IMR-90 (cell line): ENCODE results near the gene RANGRF. TPM values are rescaled to one million over a fixed set of nuclear protein-coding genes. Genes with fewer than 3 reads are reported as not detected.

Source experiments
- ATAC-seq: fragments of 200-7000 bp; cut with Tn5 transposase; 2 replicates; pipeline ENCODE4 v1.9.1; 2020; ENCODE audit warnings: low read depth, mild to moderate bottlenecking, moderate library complexity
- BruUV-seq: library from RNA; stranded (reverse); fragments of 400-500 nt; replicated peaks from 2 replicates; lab custom pipeline; 2021; lab: Mats Ljungman, UMichigan
- CTCF ChIA-PET: fragments of 300-600 bp; formaldehyde crosslinking; extraction: SDS; loops from one replicate; lab custom pipeline; 2021; ENCODE audit warnings: antibody characterized with exemption; lab: Yijun Ruan, JAX
- POLR2A ChIA-PET: fragments of 300-600 bp; sonication (Branson Sonifier 250); formaldehyde crosslinking; loops from one replicate; lab custom pipeline; 2022; ENCODE audit warnings: antibody characterized with exemption; ENCODE audit not compliant: unreplicated experiment; lab: Charles Lee
- DNase-seq: peaks from one replicate; pipeline ENCODE4 v3.0.0; 2013
- H2AFZ ChIP-seq: replicated peaks from 2 replicates; pipeline ENCODE3; 2013; ENCODE audit warnings: low read length, mild to moderate bottlenecking; ENCODE audit not compliant: poor library complexity
- H2AK5ac ChIP-seq: 2 replicates; pipeline ENCODE4 v1.6.1; 2013; ENCODE audit warnings: low read depth, low read length, inconsistent platforms
- H2AK9ac ChIP-seq: replicated peaks from 2 replicates; pipeline ENCODE3; 2013; ENCODE audit warnings: mild to moderate bottlenecking, low read depth, low read length, moderate library complexity; ENCODE audit not compliant: poor library complexity
- H2BK120ac ChIP-seq: 2 replicates; pipeline ENCODE4 v1.6.1; 2013; ENCODE audit warnings: low read depth, low read length, inconsistent platforms
- H2BK15ac ChIP-seq: 3 replicates; pipeline ENCODE4 v1.6.1; 2013; ENCODE audit warnings: low read depth, low read length, inconsistent platforms
- H2BK20ac ChIP-seq: 2 replicates; pipeline ENCODE4 v1.6.1; 2013; ENCODE audit warnings: low read depth, mild to moderate bottlenecking, inconsistent platforms, low read length, moderate library complexity
- H2BK5ac ChIP-seq: 2 replicates; pipeline ENCODE4 v1.6.1; 2013; ENCODE audit warnings: mild to moderate bottlenecking, low read depth, low read length, inconsistent platforms; ENCODE audit not compliant: poor library complexity, severe bottlenecking
- H3K14ac ChIP-seq: replicated peaks from 2 replicates; pipeline ENCODE4 v1.6.1; 2013; ENCODE audit warnings: low read depth, low read length, inconsistent platforms
- H3K18ac ChIP-seq: 2 replicates; pipeline ENCODE4 v1.6.1; 2013; ENCODE audit warnings: low read depth, low read length, control low read depth
- H3K23ac ChIP-seq: 2 replicates; pipeline ENCODE4 v1.6.1; 2013; ENCODE audit warnings: low read depth, low read length, inconsistent platforms
- H3K27ac ChIP-seq: 2 replicates; pipeline ENCODE4 v1.5.1; 2013; ENCODE audit warnings: mild to moderate bottlenecking, control low read depth, low read length; ENCODE audit not compliant: insufficient read depth
- H3K27me3 ChIP-seq: 2 replicates; pipeline ENCODE4 v1.6.1; 2013; ENCODE audit warnings: low read length; ENCODE audit not compliant: control insufficient read depth, insufficient read depth
- H3K36me3 ChIP-seq: 2 replicates; pipeline ENCODE4 v1.6.1; 2013; ENCODE audit warnings: low read length, mixed read lengths; ENCODE audit not compliant: control insufficient read depth, insufficient read depth
- H3K4ac ChIP-seq: 2 replicates; pipeline ENCODE4 v1.6.1; 2013; ENCODE audit warnings: low read depth, low read length, inconsistent platforms
- H3K4me1 ChIP-seq: 2 replicates; pipeline ENCODE4 v1.6.1; 2013; ENCODE audit warnings: low read length, mixed read lengths; ENCODE audit not compliant: control insufficient read depth, insufficient read depth
- H3K4me2 ChIP-seq: 2 replicates; pipeline ENCODE4 v1.6.1; 2013; ENCODE audit warnings: low read depth, mild to moderate bottlenecking, control low read depth, low read length, moderate library complexity
- H3K4me3 ChIP-seq: 2 replicates; pipeline ENCODE4 v1.5.1; 2013; ENCODE audit warnings: low read depth, mild to moderate bottlenecking, control low read depth, low read length, moderate library complexity; ENCODE audit not compliant: insufficient read depth
- H3K56ac ChIP-seq: 2 replicates; pipeline ENCODE4 v1.6.1; 2013; ENCODE audit warnings: low read length, inconsistent platforms; ENCODE audit not compliant: insufficient read depth; ENCODE audit errors: extremely low read depth
- H3K79me1 ChIP-seq, 2 experiments: 2 replicates each; pipeline ENCODE4 v1.6.1; 2013; ENCODE audit warnings: low read length in 2 of 2, inconsistent platforms in 1 of 2, low read depth in 1 of 2
- H3K9ac ChIP-seq: 2 replicates; pipeline ENCODE4 v1.6.1; 2013; ENCODE audit warnings: low read depth, low read length, control low read depth
- H3K9me1 ChIP-seq: 2 replicates; pipeline ENCODE4 v1.6.1; 2013; ENCODE audit warnings: low read length, inconsistent platforms; ENCODE audit not compliant: insufficient read depth
- H3K9me3 ChIP-seq: 2 replicates; pipeline ENCODE4 v1.6.1; 2013; ENCODE audit warnings: low read length; ENCODE audit not compliant: control insufficient read depth, insufficient read depth
- H4K20me1 ChIP-seq: 2 replicates; pipeline ENCODE4 v1.6.1; 2013; ENCODE audit warnings: low read length, inconsistent platforms; ENCODE audit not compliant: insufficient read depth
- H4K5ac ChIP-seq: 2 replicates; pipeline ENCODE4 v1.6.1; 2013; ENCODE audit warnings: mild to moderate bottlenecking, low read depth, low read length, control low read depth
- H4K8ac ChIP-seq, 2 experiments: 2 replicates each; pipeline ENCODE4 v1.6.1; 2013; ENCODE audit warnings: low read depth in 2 of 2, low read length in 2 of 2, control low read depth in 1 of 2, inconsistent platforms in 1 of 2
- H4K91ac ChIP-seq: 2 replicates; pipeline ENCODE4 v1.6.1; 2013; ENCODE audit warnings: low read depth, low read length, inconsistent platforms; ENCODE audit not compliant: insufficient read depth
- BHLHE40 ChIP-seq: fragments of 150-350 bp; IDR thresholded peaks from 2 replicates; pipeline ENCODE4 v1.6.1; 2016; ENCODE audit warnings: mild to moderate bottlenecking, low read depth, low read length
- CHD1 ChIP-seq: IDR thresholded peaks from 2 replicates; pipeline ENCODE4 v1.6.1; 2012; ENCODE audit warnings: low read depth, low read length, improper control_type of control experiment
- CTCF ChIP-seq: conservative IDR thresholded peaks from 2 replicates; pipeline ENCODE4 v1.5.1; 2012; ENCODE audit warnings: mild to moderate bottlenecking, low read depth, low read length, improper control_type of control experiment
- MAFK ChIP-seq: IDR thresholded peaks from 2 replicates; pipeline ENCODE4 v1.6.1; 2012; ENCODE audit warnings: low read depth, low read length, improper control_type of control experiment
- MXI1 ChIP-seq: IDR thresholded peaks from 2 replicates; pipeline ENCODE4 v1.6.1; 2012; ENCODE audit warnings: low read depth, mild to moderate bottlenecking, low read length, moderate library complexity, borderline replicate concordance
- NFE2L2 ChIP-seq: fragments of 150-350 bp; IDR thresholded peaks from 2 replicates; pipeline ENCODE4 v1.6.1; 2016; ENCODE audit warnings: low read depth, mild to moderate bottlenecking, low read length
- POLR2A ChIP-seq: IDR thresholded peaks from 2 replicates; pipeline ENCODE4 v1.6.1; 2012; ENCODE audit warnings: mild to moderate bottlenecking, low read depth, low read length
- RCOR1 ChIP-seq: IDR thresholded peaks from 2 replicates; pipeline ENCODE4 v1.6.1; 2012; ENCODE audit warnings: mild to moderate bottlenecking, low read length, improper control_type of control experiment; ENCODE audit not compliant: insufficient replicate concordance
- RFX5 ChIP-seq: IDR thresholded peaks from 2 replicates; pipeline ENCODE4 v1.8.0; 2012; ENCODE audit warnings: low read depth, mild to moderate bottlenecking, low read length, moderate library complexity
- WGBS, 2 experiments: methylation state at CpG; one replicate each; pipeline versions ENCODE4 v1.1.5 to v1.1.7; 2013; ENCODE audit warnings: missing lambda C conversion rate in 2 of 2; ENCODE audit not compliant: insufficient read length in 1 of 2; ENCODE audit errors: extremely low coverage in 2 of 2; 5-methylcytosine and 5-hydroxymethylcytosine counted together
- dilution Hi-C: fragments of 300-500 bp; cut with HindIII; formaldehyde crosslinking; loops from one replicate; pipeline ENCODE4 v1.14.3; 2018; ENCODE audit warnings: low sequenced_read_pairs; ENCODE audit not compliant: unreplicated experiment
- in situ Hi-C: fragments of 300-500 bp; cut with MboI; formaldehyde crosslinking; loops from 3 replicates; pipeline ENCODE4 v1.14.3; 2019; ENCODE audit warnings: low sequenced_read_pairs, inconsistent platforms, mixed read lengths
- intact Hi-C: fragments of 100-400 bp; cut with micrococcal nuclease; formaldehyde crosslinking; loops from 2 replicates; pipeline ENCODE4 v1.10.0; 2022
- polyA plus RNA-seq, 3 experiments: library from polyadenylated mRNA; depleted of rRNA; stranded (reverse); fragments of >200 nt; gene quantifications; 2 replicates each; pipeline ENCODE4 v1.2.3, GENCODE V29; 2012; ENCODE audit warnings: low replicate concordance in 1 of 3
- total RNA-seq: library from RNA; depleted of rRNA; stranded (reverse); fragments of >200 nt; gene quantifications from 2 replicates; pipeline ENCODE4 v1.2.3, GENCODE V29; 2012
- TF ChIP-seq, protein P1 (sequence below): fragments of 150-350 bp; IDR thresholded peaks from 2 replicates; pipeline ENCODE4 v1.6.1; 2017; ENCODE audit warnings: mild to moderate bottlenecking, antibody characterized with exemption, low read length, low read depth
- TF ChIP-seq, protein P2 (sequence below): fragments of 150-350 bp; IDR thresholded peaks from 2 replicates; pipeline ENCODE4 v1.6.1; 2016; ENCODE audit warnings: low read depth, mild to moderate bottlenecking, low read length, moderate library complexity, borderline replicate concordance

Gene RANGRF
- total and polyA plus RNA-seq, 2 of the 4 experiments (the other 2 are of a cell fraction), result 19.5 to 36.6 TPM

DNA sequence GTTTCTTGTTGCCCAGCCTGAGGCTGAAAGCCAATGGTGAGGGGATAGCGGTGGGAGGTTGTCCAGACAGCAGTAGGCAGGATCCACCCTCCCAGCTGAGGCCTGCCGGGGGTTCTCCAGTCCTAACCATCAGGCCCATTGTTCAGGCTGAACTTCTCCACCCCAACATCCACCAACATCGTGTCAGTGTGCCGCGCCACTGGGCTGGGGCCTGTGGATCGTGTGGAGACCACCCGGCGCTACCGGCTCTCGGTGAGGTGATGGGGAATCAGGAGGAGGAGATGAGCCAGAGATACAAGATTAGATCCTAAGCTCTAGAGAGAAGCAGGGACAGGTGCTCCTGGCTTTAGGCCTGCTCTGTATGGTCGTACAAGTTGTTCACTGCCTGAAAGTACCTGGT is 33.6 kb upstream of the RANGRF start:
- no peak overlapping the region for H2AK5ac ChIP-seq
- no peak overlapping the region for H3K4me2 ChIP-seq
- H2BK5ac ChIP-seq, result no peak overlapping the region
- intact Hi-C loops, result no loop called here
- H2AFZ ChIP-seq, result no peak overlapping the region
- no peak overlapping the region for H3K27ac ChIP-seq
- H3K23ac ChIP-seq, result no peak overlapping the region
- no peak overlapping the region for H3K4ac ChIP-seq
- H3K18ac ChIP-seq, result no peak overlapping the region
- DNase-seq (no peak), ATAC-seq (no peak)
- H3K79me1 ChIP-seq, result peaks cover 13 to 21% of the 10 kb centered on the region in 2 experiments
- POLR2A ChIA-PET, result no interaction called here
- H2BK20ac ChIP-seq, result no peak overlapping the region
- H3K27me3 ChIP-seq, result no peaks in the 10 kb centered on the region
- 0 out of 2 replicates have a peak, but pooled peaks cover 4% of the 10 kb centered on the region for H3K9me1 ChIP-seq
- no peak overlapping the region for H3K9ac ChIP-seq
- no peak overlapping the region for H3K4me3 ChIP-seq
- H3K9me3 ChIP-seq, result no peaks in the 10 kb centered on the region
- no CpG with 5 or more reads among the region's 11 CpGs for WGBS, 2 experiments
- H3K56ac ChIP-seq, result no peak overlapping the region
- TF ChIP-seq BHLHE40, result no peak
- TF ChIP-seq NFE2L2, result no peak
- no peak for TF ChIP-seq POLR2A
- TF ChIP-seq, protein P1, sequence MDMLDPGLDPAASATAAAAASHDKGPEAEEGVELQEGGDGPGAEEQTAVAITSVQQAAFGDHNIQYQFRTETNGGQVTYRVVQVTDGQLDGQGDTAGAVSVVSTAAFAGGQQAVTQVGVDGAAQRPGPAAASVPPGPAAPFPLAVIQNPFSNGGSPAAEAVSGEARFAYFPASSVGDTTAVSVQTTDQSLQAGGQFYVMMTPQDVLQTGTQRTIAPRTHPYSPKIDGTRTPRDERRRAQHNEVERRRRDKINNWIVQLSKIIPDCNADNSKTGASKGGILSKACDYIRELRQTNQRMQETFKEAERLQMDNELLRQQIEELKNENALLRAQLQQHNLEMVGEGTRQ, result no peak
- no peak for TF ChIP-seq CHD1
- TF ChIP-seq CTCF, result no peak
- no peak for TF ChIP-seq MAFK
- TF ChIP-seq RCOR1, result no peak
- no peak for TF ChIP-seq MXI1
- no peak for TF ChIP-seq RFX5
- TF ChIP-seq, protein P2, sequence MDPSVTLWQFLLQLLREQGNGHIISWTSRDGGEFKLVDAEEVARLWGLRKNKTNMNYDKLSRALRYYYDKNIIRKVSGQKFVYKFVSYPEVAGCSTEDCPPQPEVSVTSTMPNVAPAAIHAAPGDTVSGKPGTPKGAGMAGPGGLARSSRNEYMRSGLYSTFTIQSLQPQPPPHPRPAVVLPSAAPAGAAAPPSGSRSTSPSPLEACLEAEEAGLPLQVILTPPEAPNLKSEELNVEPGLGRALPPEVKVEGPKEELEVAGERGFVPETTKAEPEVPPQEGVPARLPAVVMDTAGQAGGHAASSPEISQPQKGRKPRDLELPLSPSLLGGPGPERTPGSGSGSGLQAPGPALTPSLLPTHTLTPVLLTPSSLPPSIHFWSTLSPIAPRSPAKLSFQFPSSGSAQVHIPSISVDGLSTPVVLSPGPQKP, result no peak
- in situ Hi-C loops, result no loop called here
- no peak overlapping the region for H2BK120ac ChIP-seq
- H3K36me3 ChIP-seq, result peaks cover 30% of the 10 kb centered on the region
- H4K8ac ChIP-seq, result no peak overlapping the region
- H3K14ac ChIP-seq, result no peak overlapping the region
- no peaks in the 10 kb centered on the region; the same call in 1 of the 2 replicates for H3K4me1 ChIP-seq
- no peak overlapping the region for H4K5ac ChIP-seq
- H4K91ac ChIP-seq, result no peak overlapping the region
- CTCF ChIA-PET, result no interaction called here
- peak overlapping the region; percentile 13 for H2AK9ac ChIP-seq
- no TSS peak for BruUV-seq
- H4K20me1 ChIP-seq, result no peaks in the 10 kb centered on the region
- no peak overlapping the region for H2BK15ac ChIP-seq
- dilution Hi-C loops, result no loop called here
